Epithelial cell of esophagus (primary cell): Measurements from ENCODE around the gene WDR93.

Experiments
- DNase-seq: peaks from one replicate; pipeline ENCODE4 v3.0.0; 2010; ENCODE audit warnings: low read depth
- H3K4me3 ChIP-seq: 2 replicates; pipeline ENCODE4 v1.5.1; 2011; ENCODE audit warnings: mild to moderate bottlenecking, low read length, control low read depth
- CTCF ChIP-seq: IDR thresholded peaks from 2 replicates; pipeline ENCODE4 v1.5.1; 2011; ENCODE audit warnings: low read depth, mild to moderate bottlenecking, low read length, control low read depth, inconsistent platforms; ENCODE audit not compliant: insufficient read depth; ENCODE audit errors: missing control alignments

Gene WDR93

GRCh38 chr15:89648106-89649012, 42.3 kb upstream of the WDR93 start:
- no peak for TF ChIP-seq CTCF
- no peak for DNase-seq
- no peak overlapping the region for H3K4me3 ChIP-seq

GRCh38 chr15:89649013-89649625, 41.5 kb upstream of the WDR93 start:
- no peak overlapping the region for H3K4me3 ChIP-seq
- DNase-seq = no peak
- TF ChIP-seq CTCF = no peak

GRCh38 chr15:89649716-89650115, 40.9 kb upstream of the WDR93 start:
- no peak overlapping the region for H3K4me3 ChIP-seq
- no peak for TF ChIP-seq CTCF
- no peak for DNase-seq

DNA sequence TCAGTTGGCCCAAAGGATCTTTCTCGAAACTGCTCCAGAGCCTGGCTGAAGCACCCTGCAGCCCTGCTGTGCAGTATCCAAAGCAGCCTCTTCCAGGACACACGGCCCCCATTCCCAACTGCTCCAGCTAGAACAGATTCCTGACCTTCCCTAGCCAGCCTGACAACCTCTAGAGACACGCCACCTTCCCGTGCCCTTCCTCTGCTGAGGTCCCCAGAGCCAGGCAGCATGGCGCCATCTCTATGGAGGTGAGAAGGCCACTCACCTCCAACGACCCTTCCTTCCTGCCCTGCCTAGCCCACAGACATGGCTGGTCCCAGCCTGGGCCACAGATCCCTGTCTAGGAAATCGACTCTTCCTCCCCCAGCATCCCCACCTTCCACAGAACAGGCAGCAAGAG, 38.5 kb upstream of the WDR93 start:
- DNase-seq = no peak
- H3K4me3 ChIP-seq = no peak overlapping the region
- no peak for TF ChIP-seq CTCF

DNA sequence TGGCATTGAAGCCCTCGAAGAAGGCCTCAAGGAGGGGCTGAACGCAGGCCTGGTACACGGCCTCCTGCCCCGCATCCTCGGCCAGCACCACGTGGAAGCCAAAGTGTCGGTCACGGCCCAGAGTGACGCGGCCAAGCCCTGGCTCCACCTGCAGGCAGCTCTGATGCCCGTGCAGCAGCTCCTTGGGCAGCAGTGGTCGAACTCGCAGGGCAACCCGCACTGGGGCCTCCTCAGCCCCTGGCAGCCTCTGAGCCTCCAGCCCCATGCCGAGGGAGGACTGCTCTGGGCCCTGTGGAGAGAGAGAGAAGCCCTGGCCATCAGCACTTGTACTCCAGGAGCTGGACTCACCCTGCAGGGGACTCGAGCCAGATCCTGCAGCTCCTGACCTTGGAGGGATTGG, 37.9 kb upstream of the WDR93 start:
- no peak for DNase-seq
- no peak for TF ChIP-seq CTCF
- no peak overlapping the region for H3K4me3 ChIP-seq

DNA sequence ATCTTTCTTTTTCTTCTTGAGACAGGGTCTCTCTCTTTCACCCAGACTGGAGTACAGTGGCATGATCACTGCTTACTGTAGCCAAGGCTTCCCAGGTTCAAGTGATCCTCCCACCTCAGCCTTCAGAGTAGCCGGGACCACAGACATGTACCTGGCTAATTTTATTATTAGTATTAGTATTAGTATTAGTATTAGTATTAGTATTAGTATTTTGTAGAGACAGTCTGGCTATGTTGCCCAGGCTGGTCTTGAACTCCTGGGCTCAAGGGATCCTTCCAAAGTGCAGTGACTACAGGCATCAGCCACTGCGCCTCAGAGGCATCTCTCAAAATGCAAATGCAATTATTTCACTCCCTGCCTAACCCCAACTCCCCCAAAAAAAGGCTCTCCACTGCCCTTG, 37.0 kb upstream of the WDR93 start:
- no peak overlapping the region for H3K4me3 ChIP-seq
- no peak for TF ChIP-seq CTCF
- no peak for DNase-seq
